ENCODE data around the gene RBPJL. TPM values are rescaled to one million over a fixed set of nuclear protein-coding genes. Genes with fewer than 3 reads are reported as not detected.

Gene RBPJL
- total RNA-seq, 1 donor, result not detected

GRCh38 chr20:45304464-45304999, 2.1 kb upstream of the RBPJL start:
- Histone ChIP-seq H3K27me3 (ENCODE audit: insufficient read depth, low read length) (peaks cover 5% of the 10 kb centered on the region), H3K4me1 (ENCODE audit: insufficient read depth, low read length) (no peaks in the 10 kb centered on the region), H3K9me3 (ENCODE audit: low read depth, low read length) (no peaks in the 10 kb centered on the region), H3K4me3 (ENCODE audit: low read length) (no peak overlapping the region)

- H3K4me3 ChIP-seq (ENCODE audit: low read length), result no peak overlapping the region
- no peaks in the 10 kb centered on the region for H3K4me1 ChIP-seq (ENCODE audit: insufficient read depth, low read length)
- H3K9me3 ChIP-seq (ENCODE audit: low read depth, low read length), result no peaks in the 10 kb centered on the region
- H3K27me3 ChIP-seq (ENCODE audit: insufficient read depth, low read length), result peaks cover 5% of the 10 kb centered on the region
Observed at GRCh38 chr20:45305262-45305661, 1.4 kb upstream of the RBPJL start.

GRCh38 chr20:45307076-45307640, 518 bp downstream of the RBPJL start:
- Histone ChIP-seq H3K4me1 (ENCODE audit: insufficient read depth, low read length) (no peaks in the 10 kb centered on the region), H3K27me3 (ENCODE audit: insufficient read depth, low read length) (peaks cover 5% of the 10 kb centered on the region), H3K9me3 (ENCODE audit: low read depth, low read length) (no peaks in the 10 kb centered on the region), H3K4me3 (ENCODE audit: low read length) (no peak overlapping the region)

- Histone ChIP-seq H3K4me1 (ENCODE audit: insufficient read depth, low read length) (no peaks in the 10 kb centered on the region), H3K4me3 (ENCODE audit: low read length) (no peak within 1 kb of the TSS), H3K9me3 (ENCODE audit: low read depth, low read length) (no peaks in the 10 kb centered on the region), H3K27me3 (ENCODE audit: insufficient read depth, low read length) (peaks cover 5% of the 10 kb centered on the region)
Observed at GRCh38 chr20:45308117-45308778, 1.6 kb downstream of the RBPJL start, which contains the start of gene MATN4. MATN4 (minus strand) TSS chr20:45308299; CDS start chr20:45305582, 2,717 bp downstream.

- no peaks in the 10 kb centered on the region for H3K9me3 ChIP-seq (ENCODE audit: low read depth, low read length)
- no peak overlapping the region for H3K4me3 ChIP-seq (ENCODE audit: low read length)
- peaks cover 8% of the 10 kb centered on the region for H3K27me3 ChIP-seq (ENCODE audit: insufficient read depth, low read length)
- no peaks in the 10 kb centered on the region for H3K4me1 ChIP-seq (ENCODE audit: insufficient read depth, low read length)
Observed at GRCh38 chr20:45309075-45309474, 2.4 kb downstream of the RBPJL start.

GRCh38 chr20:45311589-45312211, 5.1 kb downstream of the RBPJL start:
- Histone ChIP-seq H3K27me3 (ENCODE audit: insufficient read depth, low read length) (peaks cover 13% of the 10 kb centered on the region), H3K9me3 (ENCODE audit: low read depth, low read length) (no peaks in the 10 kb centered on the region), H3K4me1 (ENCODE audit: insufficient read depth, low read length) (no peaks in the 10 kb centered on the region), H3K4me3 (ENCODE audit: low read length) (no peak overlapping the region)

- no peaks in the 10 kb centered on the region for H3K9me3 ChIP-seq (ENCODE audit: low read depth, low read length)
- no peak overlapping the region for H3K4me3 ChIP-seq (ENCODE audit: low read length)
- H3K4me1 ChIP-seq (ENCODE audit: insufficient read depth, low read length), result no peaks in the 10 kb centered on the region
- peaks cover 15% of the 10 kb centered on the region for H3K27me3 ChIP-seq (ENCODE audit: insufficient read depth, low read length)
Observed at GRCh38 chr20:45312241-45312640, 5.6 kb downstream of the RBPJL start.

GRCh38 chr20:45313065-45313695, 6.5 kb downstream of the RBPJL start:
- H3K9me3 ChIP-seq (ENCODE audit: low read depth, low read length), result no peaks in the 10 kb centered on the region
- no peaks in the 10 kb centered on the region for H3K4me1 ChIP-seq (ENCODE audit: insufficient read depth, low read length)
- H3K4me3 ChIP-seq (ENCODE audit: low read length), result no peak overlapping the region
- H3K27me3 ChIP-seq (ENCODE audit: insufficient read depth, low read length), result peaks cover 15% of the 10 kb centered on the region

GRCh38 chr20:45313943-45314342, 7.3 kb downstream of the RBPJL start:
- Histone ChIP-seq H3K9me3 (ENCODE audit: low read depth, low read length) (no peaks in the 10 kb centered on the region), H3K4me1 (ENCODE audit: insufficient read depth, low read length) (peaks cover 4% of the 10 kb centered on the region), H3K27me3 (ENCODE audit: insufficient read depth, low read length) (peaks cover 15% of the 10 kb centered on the region), H3K4me3 (ENCODE audit: low read length) (no peak overlapping the region)

- no peak overlapping the region for H3K4me3 ChIP-seq (ENCODE audit: low read length)
- peaks cover 15% of the 10 kb centered on the region for H3K27me3 ChIP-seq (ENCODE audit: insufficient read depth, low read length)
- H3K4me1 ChIP-seq (ENCODE audit: insufficient read depth, low read length), result peaks cover 20% of the 10 kb centered on the region
- no peaks in the 10 kb centered on the region for H3K9me3 ChIP-seq (ENCODE audit: low read depth, low read length)
Observed at GRCh38 chr20:45315672-45316071, 9.0 kb downstream of the RBPJL start.

- Histone ChIP-seq H3K9me3 (ENCODE audit: low read depth, low read length) (no peaks in the 10 kb centered on the region), H3K4me3 (ENCODE audit: low read length) (no peak overlapping the region), H3K27me3 (ENCODE audit: insufficient read depth, low read length) (peaks cover 15% of the 10 kb centered on the region), H3K4me1 (ENCODE audit: insufficient read depth, low read length) (peaks cover 27% of the 10 kb centered on the region)
Observed at GRCh38 chr20:45316150-45317080, 9.8 kb downstream of the RBPJL start.

- Histone ChIP-seq H3K4me3 (ENCODE audit: low read length) (no peak overlapping the region), H3K9me3 (ENCODE audit: low read depth, low read length) (no peaks in the 10 kb centered on the region), H3K27me3 (ENCODE audit: insufficient read depth, low read length) (peaks cover 15% of the 10 kb centered on the region), H3K4me1 (ENCODE audit: insufficient read depth, low read length) (peaks cover 28% of the 10 kb centered on the region)
Observed at GRCh38 chr20:45317826-45318225, 11.2 kb downstream of the RBPJL start.

GRCh38 chr20:45318386-45318939, 11.8 kb downstream of the RBPJL start:
- peaks cover 28% of the 10 kb centered on the region for H3K4me1 ChIP-seq (ENCODE audit: insufficient read depth, low read length)
- H3K4me3 ChIP-seq (ENCODE audit: low read length), result no peak overlapping the region
- no peaks in the 10 kb centered on the region for H3K9me3 ChIP-seq (ENCODE audit: low read depth, low read length)
- H3K27me3 ChIP-seq (ENCODE audit: insufficient read depth, low read length), result peaks cover 15% of the 10 kb centered on the region

GRCh38 chr20:45318948-45319347, 12.3 kb downstream of the RBPJL start:
- Histone ChIP-seq H3K4me3 (ENCODE audit: low read length) (no peak overlapping the region), H3K27me3 (ENCODE audit: insufficient read depth, low read length) (peaks cover 13% of the 10 kb centered on the region), H3K9me3 (ENCODE audit: low read depth, low read length) (no peaks in the 10 kb centered on the region), H3K4me1 (ENCODE audit: insufficient read depth, low read length) (peaks cover 28% of the 10 kb centered on the region)

Data from mononuclear cell (primary cell).